ENCODE measurements around the gene THOC7. TPM values are rescaled to one million over a fixed set of nuclear protein-coding genes. Genes with fewer than 3 reads are reported as not detected.

THOC7 gene
- polyA plus RNA-seq, 3 donors = 59.4 to 74.1 (median 60.7) TPM

Other genes starting within 250 kb of the THOC7 start
- gene SNTN, start 211.1 kb downstream of the THOC7 start, polyA plus RNA-seq (ENCODE audit: insufficient read length in 3 of 3) = under 1 TPM in 1 of 3 donors, not detected in 2; 0.03 TPM
- gene C3orf49, start 44.5 kb downstream of the THOC7 start, polyA plus RNA-seq (ENCODE audit: insufficient read length in 3 of 3) = 1 to 10 TPM in 2 of 3 donors, under 1 TPM in 1; 0.46 to 1.2 (median 1.1) TPM
- gene ATXN7, start 62 bp upstream of the THOC7 start, polyA plus RNA-seq (ENCODE audit: insufficient read length in 3 of 3) = 10 to 100 TPM; 16.9 to 31.0 (median 28.6) TPM
- 1 to 10 TPM in 2 of 3 donors, under 1 TPM in 1; 0.61 to 3.3 (median 2.3) TPM for gene SCAANT1, start 48.6 kb upstream of the THOC7 start, polyA plus RNA-seq (ENCODE audit: insufficient read length in 3 of 3)
- gene PSMD6, start 159.7 kb upstream of the THOC7 start, polyA plus RNA-seq (ENCODE audit: insufficient read length in 3 of 3) = 100 to 1,000 TPM; 111 to 115 (median 113) TPM

All from renal pelvis (tissue), 3 donors.